H9 (cell line): ENCODE data around the gene LEPR. TPM values are rescaled to one million over a fixed set of nuclear protein-coding genes. Genes with fewer than 3 reads are reported as not detected.
A peak's percentile ranks its signal among the peaks of the same experiment; 100 is the strongest.

Experiments used
- DNase-seq: peaks from one replicate; pipeline ENCODE4 v3.0.0-alpha.2; 2017
- H2AFZ ChIP-seq: one replicate; pipeline ENCODE4 v1.6.1; 2013; ENCODE audit warnings: mild to moderate bottlenecking, low read length, control low read depth, moderate library complexity
- H2AK5ac ChIP-seq: 2 replicates; pipeline ENCODE4 v1.6.1; 2013; ENCODE audit warnings: low read length, control low read depth, mixed read lengths; ENCODE audit not compliant: insufficient read length
- H2BK120ac ChIP-seq: one replicate; pipeline ENCODE4 v1.6.1; 2013; ENCODE audit warnings: low read depth, mild to moderate bottlenecking, low read length, control low read depth, inconsistent platforms; ENCODE audit not compliant: poor library complexity, severe bottlenecking
- H2BK12ac ChIP-seq: 2 replicates; pipeline ENCODE4 v1.6.1; 2013; ENCODE audit warnings: low read length, control low read depth, mixed read lengths, low read depth; ENCODE audit not compliant: insufficient read length
- H2BK15ac ChIP-seq: 2 replicates; pipeline ENCODE4 v1.6.1; 2013; ENCODE audit warnings: low read depth, low read length, control low read depth
- H2BK20ac ChIP-seq: one replicate; pipeline ENCODE4 v1.6.1; 2013; ENCODE audit warnings: low read depth, mild to moderate bottlenecking, low read length, control low read depth, inconsistent platforms; ENCODE audit not compliant: poor library complexity, severe bottlenecking
- H2BK5ac ChIP-seq: 2 replicates; pipeline ENCODE4 v1.6.1; 2013; ENCODE audit warnings: low read length, control low read depth, mixed read lengths; ENCODE audit not compliant: insufficient read length
- H3K14ac ChIP-seq: 2 replicates; pipeline ENCODE4 v1.6.1; 2013; ENCODE audit warnings: low read length, control low read depth; ENCODE audit not compliant: insufficient read depth
- H3K18ac ChIP-seq: 2 replicates; pipeline ENCODE4 v1.6.1; 2013; ENCODE audit warnings: low read depth, mild to moderate bottlenecking, mixed read lengths, low read length, control low read depth; ENCODE audit not compliant: insufficient read length
- H3K23ac ChIP-seq: 2 replicates; pipeline ENCODE4 v1.6.1; 2013; ENCODE audit warnings: low read length, control low read depth, mixed read lengths, low read depth; ENCODE audit not compliant: insufficient read length
- H3K23me2 ChIP-seq: 2 replicates; pipeline ENCODE4 v1.6.1; 2013; ENCODE audit warnings: low read depth, mild to moderate bottlenecking, mixed read lengths, low read length, control low read depth; ENCODE audit not compliant: insufficient read length, poor library complexity, severe bottlenecking
- H3K27ac ChIP-seq: 2 replicates; pipeline ENCODE4 v1.5.1; 2013; ENCODE audit warnings: low read length, control low read depth, mixed read lengths, low read depth; ENCODE audit not compliant: insufficient read length
- H3K27me3 ChIP-seq: 2 replicates; pipeline ENCODE4 v1.6.1; 2013; ENCODE audit warnings: low read length, control low read depth, inconsistent platforms; ENCODE audit not compliant: insufficient read depth
- H3K4ac ChIP-seq: 2 replicates; pipeline ENCODE4 v1.6.1; 2013; ENCODE audit warnings: low read depth, mild to moderate bottlenecking, control low read depth, inconsistent platforms, low read length, moderate library complexity
- H3K4me1 ChIP-seq: 2 replicates; pipeline ENCODE4 v1.6.1; 2013; ENCODE audit warnings: low read length, control low read depth, inconsistent platforms; ENCODE audit not compliant: insufficient read depth
- H3K4me2 ChIP-seq: 2 replicates; pipeline ENCODE4 v1.6.1; 2013; ENCODE audit warnings: low read length, control low read depth, mixed read lengths; ENCODE audit not compliant: insufficient read length, insufficient read depth
- H3K56ac ChIP-seq: 2 replicates; pipeline ENCODE4 v1.6.1; 2013; ENCODE audit warnings: low read depth, mild to moderate bottlenecking, mixed read lengths, low read length, control low read depth; ENCODE audit not compliant: insufficient read length
- H3K79me1 ChIP-seq: 2 replicates; pipeline ENCODE4 v1.6.1; 2013; ENCODE audit warnings: low read depth, mild to moderate bottlenecking, moderate library complexity, low read length, control low read depth, inconsistent platforms; ENCODE audit not compliant: insufficient read depth, poor library complexity, severe bottlenecking
- H3K79me2 ChIP-seq: 2 replicates; pipeline ENCODE4 v1.6.1; 2013; ENCODE audit warnings: low read length, control low read depth, inconsistent platforms; ENCODE audit not compliant: insufficient read depth
- H3K9ac ChIP-seq: 2 replicates; pipeline ENCODE4 v1.6.1; 2013; ENCODE audit warnings: low read length, control low read depth, mixed read lengths; ENCODE audit not compliant: insufficient read length; ENCODE audit errors: extremely low read depth
- H3K9me3 ChIP-seq: one replicate; pipeline ENCODE4 v1.6.1; 2013; ENCODE audit warnings: low read depth, low read length, inconsistent platforms; ENCODE audit not compliant: control insufficient read depth
- H3T11ph ChIP-seq: one replicate; pipeline ENCODE4 v1.6.1; 2013; ENCODE audit warnings: mild to moderate bottlenecking, low read length, control low read depth, inconsistent platforms
- H4K20me1 ChIP-seq: one replicate; pipeline ENCODE4 v1.6.1; 2013; ENCODE audit not compliant: control insufficient read depth, insufficient read length, insufficient read depth
- H4K5ac ChIP-seq: 2 replicates; pipeline ENCODE4 v1.6.1; 2013; ENCODE audit warnings: low read depth, mild to moderate bottlenecking, mixed read lengths, low read length, control low read depth; ENCODE audit not compliant: insufficient read length
- H4K8ac ChIP-seq: replicated peaks from 2 replicates; pipeline ENCODE4 v1.6.1; 2013; ENCODE audit warnings: low read length, control low read depth, mixed read lengths, low read depth; ENCODE audit not compliant: insufficient read length
- H4K91ac ChIP-seq: 2 replicates; pipeline ENCODE4 v1.6.1; 2013; ENCODE audit warnings: low read depth, mild to moderate bottlenecking, moderate library complexity, mixed read lengths, low read length, control low read depth; ENCODE audit not compliant: insufficient read length
- H3K27ac Mint-ChIP-seq, 3 experiments: 2 replicates in 2 of 3; 3 replicates in 1 of 3; pipeline ENCODE4 v1.8.0; 2020 to 2021; ENCODE audit warnings: mixed read lengths in 3 of 3, mild to moderate bottlenecking in 1 of 3, moderate library complexity in 1 of 3
- H3K27me3 Mint-ChIP-seq: 2 replicates; pipeline ENCODE4 v1.8.0; 2021; ENCODE audit warnings: low read depth, mild to moderate bottlenecking, moderate library complexity, mixed read lengths
- H3K36me3 Mint-ChIP-seq, 3 experiments: 2 replicates in 2 of 3; 3 replicates in 1 of 3; pipeline ENCODE4 v1.8.0; 2020 to 2021; ENCODE audit warnings: low read depth in 3 of 3, mixed read lengths in 3 of 3; ENCODE audit not compliant: insufficient read depth in 1 of 3
- H3K4me1 Mint-ChIP-seq, 2 experiments: 2 replicates each; pipeline ENCODE4 v1.8.0; 2020; ENCODE audit warnings: mixed read lengths in 2 of 2
- H3K4me3 Mint-ChIP-seq, 2 experiments: 2 replicates in 1 of 2; 3 replicates in 1 of 2; pipeline ENCODE4 v1.8.0; 2020 to 2021; ENCODE audit warnings: mild to moderate bottlenecking in 2 of 2, mixed read lengths in 2 of 2, moderate library complexity in 1 of 2
- H3K9me3 Mint-ChIP-seq, 2 experiments: 2 replicates in 1 of 2; 3 replicates in 1 of 2; pipeline ENCODE4 v1.8.0; 2020; ENCODE audit warnings: mild to moderate bottlenecking in 2 of 2, mixed read lengths in 2 of 2, moderate library complexity in 1 of 2
- CTCF ChIP-seq: fragments of 200-600 bp; sonication (generic); conservative IDR thresholded peaks from 3 replicates; pipeline ENCODE4 v1.8.0; 2021; ENCODE audit warnings: antibody characterized with exemption, mild to moderate bottlenecking
- WGBS: extraction: QIAGEN DNeasy Blood & Tissue Kit; methylation state at CpG from one replicate; pipeline ENCODE4 v1.1.7; 2013; ENCODE audit warnings: missing lambda C conversion rate, low lambda C conversion rate, mixed read lengths; ENCODE audit not compliant: insufficient read length; ENCODE audit errors: extremely low coverage; 5-methylcytosine and 5-hydroxymethylcytosine counted together
- total RNA-seq: library from RNA; stranded (reverse); gene quantifications from 2 replicates; pipeline ENCODE4 v1.2.1, GENCODE V29; 2021

The LEPR gene
- total RNA-seq, 1 experiment from 2014 or later = 3.3 TPM

DNA sequence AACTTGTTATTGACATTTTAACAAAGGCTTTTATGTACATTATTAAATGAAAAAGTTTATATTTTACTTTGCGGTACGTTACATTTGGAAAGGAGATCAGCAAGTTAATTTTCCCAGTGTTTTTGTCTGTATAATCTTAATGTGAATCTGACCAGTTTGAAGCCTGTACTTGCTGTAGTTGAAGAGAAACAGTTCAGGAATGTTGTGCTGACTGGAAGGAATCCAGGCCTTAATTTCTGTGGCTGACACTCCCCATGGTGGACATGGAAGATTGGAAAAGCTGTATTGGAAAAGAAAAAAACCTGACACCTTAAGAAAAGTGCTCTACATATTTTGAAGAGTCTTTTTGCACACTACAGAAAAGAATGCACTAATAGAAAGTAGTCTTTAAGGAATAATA lies 15.5 kb downstream of the LEPR start:
- Histone ChIP-seq H3K56ac (no peak overlapping the region), H2BK20ac (no peak overlapping the region), H3K14ac (no peak overlapping the region), H2BK12ac (no peak overlapping the region), H3K18ac (no peak overlapping the region), H3K27me3 (no peaks in the 10 kb centered on the region), H2AFZ (no peak overlapping the region), H2BK120ac (no peak overlapping the region), H4K20me1 (no peaks in the 10 kb centered on the region), H3K4me2 (no peak overlapping the region), H2AK5ac (no peak overlapping the region), H3K27ac (no peak overlapping the region), H4K91ac (no peak overlapping the region), H3K4me1 (peaks cover 2% of the 10 kb centered on the region; the same call in 1 of the 2 replicates), H3K23me2 (no peaks in the 10 kb centered on the region), H3K4ac (no peak overlapping the region), H4K5ac (no peak overlapping the region), H4K8ac (no peak overlapping the region), H3K79me2 (no peaks in the 10 kb centered on the region), H2BK15ac (no peak overlapping the region), H3K23ac (no peak overlapping the region), H3K9me3 (no peaks in the 10 kb centered on the region), H3K9ac (no peak overlapping the region), H3K79me1 (no peaks in the 10 kb centered on the region), H2BK5ac (no peak overlapping the region), H3T11ph (no peak overlapping the region)
- TF ChIP-seq CTCF = no peak
- no peaks in the 10 kb centered on the region for H3K9me3 Mint-ChIP-seq
- H3K4me1 Mint-ChIP-seq = peaks cover 35 to 40% of the 10 kb centered on the region in 2 experiments
- H3K36me3 Mint-ChIP-seq = peaks cover 0 to 13% (median 8%) of the 10 kb centered on the region in 3 experiments; a peak in 5 of 7 replicates
- WGBS = no CpG with 5 or more reads among the region's 2 CpGs
- no peak overlapping the region for H3K4me3 Mint-ChIP-seq
- no peaks in the 10 kb centered on the region for H3K27me3 Mint-ChIP-seq
- H3K27ac Mint-ChIP-seq = peak overlapping the region in 1 of 3 experiments; percentile 41; a peak in 1 of 7 replicates
- no peak for DNase-seq
